HepG2 (cell line): Measurements from ENCODE around the gene POLR2F. TPM values are rescaled to one million over a fixed set of nuclear protein-coding genes. Genes with fewer than 3 reads are reported as not detected.

Experiments used
- CREB1 ChIP-seq, 2 experiments: fragments of 450-650 bp in 1 of 2; IDR thresholded peaks; 2 replicates each; pipeline ENCODE4 v1.6.1; 2016 to 2017; ENCODE audit warnings: control low read depth in 1 of 2, mild to moderate bottlenecking in 1 of 2, missing compliant biosample characterization in 1 of 2, missing genetic modification characterization in 1 of 2
- CREM ChIP-seq, 2 experiments: sonication (generic) in 1 of 2; formaldehyde crosslinking in 1 of 2; IDR thresholded peaks; 2 replicates each; pipeline versions ENCODE4 v1.4.0 to v1.6.1; 2016 to 2020; ENCODE audit warnings: antibody characterized with exemption in 1 of 2, mild to moderate bottlenecking in 1 of 2, missing genetic modification reagents in 1 of 2
- FOXA3 ChIP-seq: IDR thresholded peaks from 2 replicates; pipeline ENCODE4 v1.6.1; 2016; ENCODE audit warnings: missing genetic modification reagents, missing compliant biosample characterization
- FOXP1 ChIP-seq, 2 experiments: fragments of 450-650 bp in 1 of 2; IDR thresholded peaks; 2 replicates each; pipeline ENCODE4 v1.6.1; 2017 to 2018; ENCODE audit warnings: antibody characterized with exemption in 1 of 2
- IKZF4 ChIP-seq: sonication (generic); formaldehyde crosslinking; IDR thresholded peaks from 2 replicates; pipeline ENCODE4 v1.5.1; 2020; ENCODE audit warnings: borderline replicate concordance, mild to moderate bottlenecking, low read depth, missing genetic modification reagents; ENCODE audit errors: not compliant biosample characterization
- IRF2 ChIP-seq: IDR thresholded peaks from 2 replicates; pipeline ENCODE4 v1.6.1; 2018; ENCODE audit warnings: missing genetic modification reagents, missing compliant biosample characterization
- MEF2D ChIP-seq: sonication (generic); formaldehyde crosslinking; IDR thresholded peaks from 2 replicates; pipeline ENCODE4 v1.5.1; 2020; ENCODE audit warnings: mild to moderate bottlenecking, missing genetic modification reagents
- NFIC ChIP-seq: IDR thresholded peaks from 2 replicates; pipeline ENCODE4 v1.6.1; 2012; ENCODE audit warnings: mild to moderate bottlenecking, low read length, inconsistent platforms
- TEAD3 ChIP-seq: optimal IDR thresholded peaks from 2 replicates; pipeline ENCODE3; 2016; ENCODE audit warnings: borderline replicate concordance
- THAP11 ChIP-seq: IDR thresholded peaks from 2 replicates; pipeline ENCODE4 v1.6.1; 2016; ENCODE audit warnings: missing biosample characterization, missing genetic modification reagents
- YEATS4 ChIP-seq: sonication (generic); formaldehyde crosslinking; IDR thresholded peaks from 2 replicates; pipeline ENCODE4 v1.4.0; 2020; ENCODE audit warnings: missing genetic modification reagents, borderline replicate concordance
- ZBTB20 ChIP-seq: sonication (generic); formaldehyde crosslinking; IDR thresholded peaks from 2 replicates; pipeline ENCODE4 v1.8.1; 2023; ENCODE audit warnings: missing genetic modification reagents, low read depth, mild to moderate bottlenecking, borderline replicate concordance
- ZNF609 ChIP-seq: sonication (generic); formaldehyde crosslinking; IDR thresholded peaks from 2 replicates; pipeline ENCODE4 v1.4.0; 2020; ENCODE audit warnings: mild to moderate bottlenecking, missing genetic modification reagents, borderline replicate concordance
- polyA plus RNA-seq, 8 experiments: library from polyadenylated mRNA; depleted of rRNA in 3 of 8; stranded (reverse) in 7 of 8; unstranded in 1 of 8; fragments of >200 nt; fragmentation: Illumina TruSeq in 4 of 8; extraction: Trizol in 4 of 8; gene quantifications; 2 replicates each; pipeline versions ENCODE4 v1.2.1 to v1.2.3, GENCODE V29; 2011 to 2016; ENCODE audit warnings: low read depth in 4 of 8, missing spikeins in 1 of 8, mixed read lengths in 1 of 8; ENCODE audit not compliant: insufficient read depth in 1 of 8
- total RNA-seq, 5 experiments: library from RNA; depleted of rRNA; stranded (reverse); fragments of >200 nt; fragmentation: Illumina TruSeq; extraction: Trizol; gene quantifications; 2 replicates each; pipeline ENCODE4 v1.2.3, GENCODE V29; 2016; ENCODE audit warnings: low read depth in 1 of 5
- TF ChIP-seq, protein P1 (sequence below): sonication (generic); formaldehyde crosslinking; IDR thresholded peaks from 2 replicates; pipeline ENCODE4 v1.5.1; 2020; ENCODE audit warnings: mild to moderate bottlenecking, missing genetic modification reagents, borderline replicate concordance
- TF ChIP-seq, protein P2 (sequence below): IDR thresholded peaks from 2 replicates; pipeline ENCODE4 v1.6.1; 2016; ENCODE audit warnings: missing genetic modification reagents, missing compliant biosample characterization

Gene POLR2F
- total and polyA plus RNA-seq, 2 of the 13 experiments (the other 11 are each of a cell fraction or from before 2014, with no cell fraction given): 135 to 158 TPM

DNA sequence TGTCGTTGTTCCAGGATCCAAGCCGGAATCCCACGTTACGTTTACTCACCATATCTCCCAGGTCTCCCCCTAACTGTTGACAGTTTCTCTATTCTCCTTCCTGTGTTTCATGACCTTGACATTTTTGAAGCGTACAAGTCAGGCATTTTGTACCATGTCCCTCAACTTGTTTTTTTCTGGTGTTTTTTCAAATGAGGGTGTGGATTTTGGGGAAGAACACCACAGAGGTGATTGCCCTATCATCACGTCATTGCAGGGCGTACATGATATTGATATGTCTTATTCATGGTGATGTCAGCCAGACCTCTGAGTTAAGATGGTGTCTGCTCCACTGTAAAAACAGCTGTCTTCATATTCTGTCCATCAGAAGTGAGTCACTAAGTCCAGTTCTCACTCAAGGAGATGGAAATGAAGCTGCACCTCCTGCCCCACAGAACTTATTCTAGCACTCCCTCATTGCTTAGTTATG lies 59.1 kb downstream of the POLR2F start (continued):
- no peak for TF ChIP-seq IKZF4 (CRISPR knock-in tag)
- peak; percentile 45; the same call in 1 of the 2 replicates for TF ChIP-seq ZBTB20 (CRISPR knock-in tag)
- peak; percentile 52 for TF ChIP-seq CREM (IDR thresholded peaks at IDR 0.05)
- TF ChIP-seq CREM (CRISPR knock-in tag; IDR thresholded peaks at IDR 0.05): no peak
- TF ChIP-seq TEAD3 (CRISPR knock-in tag): peak; percentile 77
- 0 out of 2 replicates have a peak, but pooled peaks have one; percentile 42 for TF ChIP-seq FOXP1 (IDR thresholded peaks at IDR 0.05)
- TF ChIP-seq FOXP1 (CRISPR knock-in tag; IDR thresholded peaks at IDR 0.05): peak; percentile 91
- peak; percentile 69 for TF ChIP-seq CREB1 (IDR thresholded peaks at IDR 0.05)
- TF ChIP-seq CREB1 (CRISPR knock-in tag; IDR thresholded peaks at IDR 0.05): peak; percentile 36; the same call in 1 of the 2 replicates
- TF ChIP-seq, protein P1, sequence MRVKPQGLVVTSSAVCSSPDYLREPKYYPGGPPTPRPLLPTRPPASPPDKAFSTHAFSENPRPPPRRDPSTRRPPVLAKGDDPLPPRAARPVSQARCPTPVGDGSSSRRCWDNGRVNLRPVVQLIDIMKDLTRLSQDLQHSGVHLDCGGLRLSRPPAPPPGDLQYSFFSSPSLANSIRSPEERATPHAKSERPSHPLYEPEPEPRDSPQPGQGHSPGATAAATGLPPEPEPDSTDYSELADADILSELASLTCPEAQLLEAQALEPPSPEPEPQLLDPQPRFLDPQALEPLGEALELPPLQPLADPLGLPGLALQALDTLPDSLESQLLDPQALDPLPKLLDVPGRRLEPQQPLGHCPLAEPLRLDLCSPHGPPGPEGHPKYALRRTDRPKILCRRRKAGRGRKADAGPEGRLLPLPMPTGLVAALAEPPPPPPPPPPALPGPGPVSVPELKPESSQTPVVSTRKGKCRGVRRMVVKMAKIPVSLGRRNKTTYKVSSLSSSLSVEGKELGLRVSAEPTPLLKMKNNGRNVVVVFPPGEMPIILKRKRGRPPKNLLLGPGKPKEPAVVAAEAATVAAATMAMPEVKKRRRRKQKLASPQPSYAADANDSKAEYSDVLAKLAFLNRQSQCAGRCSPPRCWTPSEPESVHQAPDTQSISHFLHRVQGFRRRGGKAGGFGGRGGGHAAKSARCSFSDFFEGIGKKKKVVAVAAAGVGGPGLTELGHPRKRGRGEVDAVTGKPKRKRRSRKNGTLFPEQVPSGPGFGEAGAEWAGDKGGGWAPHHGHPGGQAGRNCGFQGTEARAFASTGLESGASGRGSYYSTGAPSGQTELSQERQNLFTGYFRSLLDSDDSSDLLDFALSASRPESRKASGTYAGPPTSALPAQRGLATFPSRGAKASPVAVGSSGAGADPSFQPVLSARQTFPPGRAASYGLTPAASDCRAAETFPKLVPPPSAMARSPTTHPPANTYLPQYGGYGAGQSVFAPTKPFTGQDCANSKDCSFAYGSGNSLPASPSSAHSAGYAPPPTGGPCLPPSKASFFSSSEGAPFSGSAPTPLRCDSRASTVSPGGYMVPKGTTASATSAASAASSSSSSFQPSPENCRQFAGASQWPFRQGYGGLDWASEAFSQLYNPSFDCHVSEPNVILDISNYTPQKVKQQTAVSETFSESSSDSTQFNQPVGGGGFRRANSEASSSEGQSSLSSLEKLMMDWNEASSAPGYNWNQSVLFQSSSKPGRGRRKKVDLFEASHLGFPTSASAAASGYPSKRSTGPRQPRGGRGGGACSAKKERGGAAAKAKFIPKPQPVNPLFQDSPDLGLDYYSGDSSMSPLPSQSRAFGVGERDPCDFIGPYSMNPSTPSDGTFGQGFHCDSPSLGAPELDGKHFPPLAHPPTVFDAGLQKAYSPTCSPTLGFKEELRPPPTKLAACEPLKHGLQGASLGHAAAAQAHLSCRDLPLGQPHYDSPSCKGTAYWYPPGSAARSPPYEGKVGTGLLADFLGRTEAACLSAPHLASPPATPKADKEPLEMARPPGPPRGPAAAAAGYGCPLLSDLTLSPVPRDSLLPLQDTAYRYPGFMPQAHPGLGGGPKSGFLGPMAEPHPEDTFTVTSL (CRISPR knock-in tag): peak; percentile 23; the same call in 1 of the 2 replicates
- peak; percentile 50; the same call in 1 of the 2 replicates for TF ChIP-seq NFIC
- peak; percentile 60; the same call in 1 of the 2 replicates for TF ChIP-seq ZNF609 (CRISPR knock-in tag)
- peak; percentile 20; the same call in 1 of the 2 replicates for TF ChIP-seq YEATS4
- peak; percentile 11; the same call in 1 of the 2 replicates for TF ChIP-seq THAP11
- TF ChIP-seq IRF2: peak; percentile 54
- peak; percentile 57; the same call in 1 of the 2 replicates for TF ChIP-seq MEF2D
- peak; percentile 72 for TF ChIP-seq FOXA3 (CRISPR knock-in tag)
- TF ChIP-seq, protein P2, sequence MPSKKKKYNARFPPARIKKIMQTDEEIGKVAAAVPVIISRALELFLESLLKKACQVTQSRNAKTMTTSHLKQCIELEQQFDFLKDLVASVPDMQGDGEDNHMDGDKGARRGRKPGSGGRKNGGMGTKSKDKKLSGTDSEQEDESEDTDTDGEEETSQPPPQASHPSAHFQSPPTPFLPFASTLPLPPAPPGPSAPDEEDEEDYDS (CRISPR knock-in tag): peak; percentile 26; the same call in 1 of the 2 replicates
